WERI-Rb-1 (cell line): ENCODE measurements around the gene ZBTB43.

Experiments
- DNase-seq: peaks from one replicate; pipeline ENCODE4 v3.0.0-alpha.2; 2020
- H3K27ac ChIP-seq: fragments of 250-450 bp; sonication (Bioruptor Pico); 2 replicates; pipeline ENCODE4 v1.5.1; 2020; ENCODE audit warnings: mild to moderate bottlenecking, moderate library complexity
- H3K27me3 ChIP-seq: fragments of 250-450 bp; sonication (Bioruptor Pico); 2 replicates; pipeline ENCODE4 v1.5.1; 2021; ENCODE audit warnings: mild to moderate bottlenecking, low read depth, moderate library complexity; ENCODE audit not compliant: insufficient read depth, severe bottlenecking
- H3K36me3 ChIP-seq: fragments of 250-450 bp; sonication (Bioruptor Pico); 2 replicates; pipeline ENCODE4 v1.5.1; 2020; ENCODE audit warnings: mild to moderate bottlenecking, moderate library complexity
- H3K4me3 ChIP-seq: 2 replicates; pipeline ENCODE4 v1.5.1; 2011; ENCODE audit warnings: low read depth, mild to moderate bottlenecking, control low read depth, low read length
- H3K9me3 ChIP-seq: fragments of 250-450 bp; sonication (Bioruptor Pico); 2 replicates; pipeline ENCODE4 v1.5.1; 2021; ENCODE audit warnings: mild to moderate bottlenecking, moderate library complexity; ENCODE audit not compliant: severe bottlenecking
- TF ChIP-seq, protein P1 (sequence below): IDR thresholded peaks from 2 replicates; pipeline ENCODE4 v1.5.1; 2011; ENCODE audit warnings: low read depth, mild to moderate bottlenecking, control low read depth, inconsistent platforms, low read length

The ZBTB43 gene

DNA sequence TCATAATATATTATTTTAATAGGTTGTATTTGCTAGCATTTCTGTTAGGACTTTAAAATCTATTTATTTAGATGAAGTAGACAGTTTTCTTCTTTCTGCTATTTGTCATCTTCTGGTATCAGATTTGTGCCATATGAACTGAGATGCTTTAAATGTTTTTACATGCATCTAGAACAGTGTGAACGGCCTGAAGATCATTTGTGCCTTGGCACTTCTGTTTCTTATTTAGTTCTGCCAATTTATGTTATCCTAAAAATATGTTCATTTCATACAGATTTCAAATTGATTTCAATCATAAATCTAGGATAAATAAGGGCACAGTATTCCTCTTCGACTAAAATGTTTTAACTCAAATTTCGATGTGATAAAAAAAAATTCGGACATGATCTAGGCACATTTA, 71.7 kb downstream of the ZBTB43 start:
- H3K27me3 ChIP-seq, result no peaks in the 10 kb centered on the region
- TF ChIP-seq, protein P1, sequence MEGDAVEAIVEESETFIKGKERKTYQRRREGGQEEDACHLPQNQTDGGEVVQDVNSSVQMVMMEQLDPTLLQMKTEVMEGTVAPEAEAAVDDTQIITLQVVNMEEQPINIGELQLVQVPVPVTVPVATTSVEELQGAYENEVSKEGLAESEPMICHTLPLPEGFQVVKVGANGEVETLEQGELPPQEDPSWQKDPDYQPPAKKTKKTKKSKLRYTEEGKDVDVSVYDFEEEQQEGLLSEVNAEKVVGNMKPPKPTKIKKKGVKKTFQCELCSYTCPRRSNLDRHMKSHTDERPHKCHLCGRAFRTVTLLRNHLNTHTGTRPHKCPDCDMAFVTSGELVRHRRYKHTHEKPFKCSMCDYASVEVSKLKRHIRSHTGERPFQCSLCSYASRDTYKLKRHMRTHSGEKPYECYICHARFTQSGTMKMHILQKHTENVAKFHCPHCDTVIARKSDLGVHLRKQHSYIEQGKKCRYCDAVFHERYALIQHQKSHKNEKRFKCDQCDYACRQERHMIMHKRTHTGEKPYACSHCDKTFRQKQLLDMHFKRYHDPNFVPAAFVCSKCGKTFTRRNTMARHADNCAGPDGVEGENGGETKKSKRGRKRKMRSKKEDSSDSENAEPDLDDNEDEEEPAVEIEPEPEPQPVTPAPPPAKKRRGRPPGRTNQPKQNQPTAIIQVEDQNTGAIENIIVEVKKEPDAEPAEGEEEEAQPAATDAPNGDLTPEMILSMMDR, result no peak
- H3K36me3 ChIP-seq, result peaks cover 41% of the 10 kb centered on the region
- H3K9me3 ChIP-seq, result no peaks in the 10 kb centered on the region
- DNase-seq, result no peak
- H3K4me3 ChIP-seq, result no peak overlapping the region
- H3K27ac ChIP-seq, result no peak overlapping the region

DNA sequence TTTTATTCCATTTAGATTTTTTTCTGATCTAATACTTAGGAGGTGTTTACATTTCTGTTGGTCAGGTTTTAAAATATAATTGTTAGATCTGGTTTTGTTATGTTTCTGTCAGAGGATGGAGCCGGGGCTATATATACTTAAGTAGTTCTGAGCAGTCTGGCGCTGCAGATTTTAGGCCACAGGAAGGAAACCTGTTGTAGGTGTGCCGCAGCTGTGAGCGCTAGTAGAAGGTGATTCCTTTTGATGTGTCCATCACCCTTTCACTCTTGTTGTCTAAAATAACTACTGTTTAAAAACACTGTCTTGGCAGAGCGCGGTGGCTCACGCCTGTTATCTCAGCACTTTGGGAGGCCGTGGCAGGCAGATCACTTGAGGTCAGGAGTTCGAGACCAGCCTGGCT, 72.6 kb downstream of the ZBTB43 start:
- H3K27ac ChIP-seq, result no peak overlapping the region
- TF ChIP-seq, protein P1, result no peak

DNA sequence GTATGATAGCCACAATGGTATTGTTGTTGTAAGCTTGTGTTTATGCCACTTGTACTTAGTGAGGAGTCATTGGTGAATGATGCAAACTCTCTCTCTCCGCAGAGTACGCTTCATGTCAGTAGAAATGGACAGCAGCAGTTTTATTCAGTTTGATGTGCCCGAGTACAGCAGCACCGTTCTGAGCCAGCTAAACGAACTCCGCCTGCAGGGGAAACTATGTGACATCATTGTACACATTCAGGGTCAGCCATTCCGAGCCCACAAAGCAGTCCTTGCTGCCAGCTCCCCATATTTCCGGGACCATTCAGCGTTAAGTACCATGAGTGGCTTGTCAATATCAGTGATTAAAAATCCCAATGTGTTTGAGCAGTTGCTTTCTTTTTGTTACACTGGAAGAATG, 74.4 kb downstream of the ZBTB43 start:
- no peak overlapping the region for H3K4me3 ChIP-seq
- no peak overlapping the region for H3K27ac ChIP-seq
- H3K27me3 ChIP-seq, result no peaks in the 10 kb centered on the region
- no peak for DNase-seq
- no peaks in the 10 kb centered on the region for H3K9me3 ChIP-seq
- peaks cover 54% of the 10 kb centered on the region for H3K36me3 ChIP-seq
- TF ChIP-seq, protein P1, result no peak

More for the DNA sequence above, 72.6 kb downstream of the ZBTB43 start:
- Histone ChIP-seq H3K27me3 (no peaks in the 10 kb centered on the region), H3K36me3 (peaks cover 48% of the 10 kb centered on the region), H3K9me3 (no peaks in the 10 kb centered on the region), H3K4me3 (no peak overlapping the region)
- no peak for DNase-seq

DNA sequence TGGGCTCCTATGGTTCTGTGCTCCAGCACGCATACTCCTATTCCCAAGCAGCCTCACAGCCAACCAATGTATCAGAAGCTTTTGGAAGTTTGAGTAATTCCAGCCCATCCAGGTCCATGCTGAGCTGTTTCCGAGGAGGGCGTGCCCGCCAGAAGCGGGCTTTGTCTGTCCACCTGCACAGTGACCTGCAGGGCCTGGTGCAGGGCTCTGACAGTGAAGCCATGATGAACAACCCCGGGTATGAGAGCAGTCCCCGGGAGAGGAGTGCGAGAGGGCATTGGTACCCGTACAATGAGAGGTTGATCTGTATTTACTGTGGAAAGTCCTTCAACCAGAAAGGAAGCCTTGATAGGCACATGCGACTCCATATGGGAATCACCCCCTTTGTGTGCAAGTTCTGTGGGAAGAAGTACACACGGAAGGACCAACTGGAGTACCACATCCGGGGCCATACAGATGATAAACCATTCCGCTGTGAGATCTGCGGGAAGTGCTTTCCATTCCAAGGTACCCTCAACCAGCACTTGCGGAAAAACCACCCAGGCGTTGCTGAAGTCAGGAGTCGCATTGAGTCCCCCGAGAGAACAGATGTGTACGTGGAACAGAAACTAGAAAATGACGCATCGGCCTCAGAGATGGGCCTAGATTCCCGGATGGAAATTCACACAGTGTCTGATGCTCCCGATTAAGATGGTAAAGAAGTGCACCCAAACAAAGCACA, 75.5 kb downstream of the ZBTB43 start:
- TF ChIP-seq, protein P1, result no peak
- Histone ChIP-seq H3K36me3 (peaks cover 54% of the 10 kb centered on the region), H3K9me3 (no peaks in the 10 kb centered on the region), H3K27me3 (no peaks in the 10 kb centered on the region), H3K4me3 (no peak overlapping the region), H3K27ac (no peak overlapping the region)
- DNase-seq, result no peak

DNA sequence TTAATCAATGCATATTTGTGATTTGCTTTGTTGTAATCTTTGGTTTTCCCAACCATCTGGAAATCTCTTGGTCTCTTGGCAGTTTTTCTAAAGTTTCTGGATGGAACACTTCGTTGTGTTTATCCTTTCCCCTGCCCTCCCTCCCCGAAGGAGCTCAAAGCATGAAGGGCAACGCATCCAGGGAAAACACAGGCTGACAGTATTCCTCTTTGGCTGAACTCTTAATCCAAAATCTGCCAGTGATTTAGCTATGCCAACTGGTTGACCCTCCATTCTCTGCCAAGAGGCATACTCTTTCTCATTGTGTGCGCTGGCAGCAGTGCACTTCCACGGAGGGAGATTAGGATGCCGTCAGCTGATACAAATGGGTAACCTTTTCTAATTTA, 76.1 kb downstream of the ZBTB43 start:
- Histone ChIP-seq H3K27me3 (no peaks in the 10 kb centered on the region), H3K36me3 (peaks cover 54% of the 10 kb centered on the region), H3K27ac (no peak overlapping the region), H3K4me3 (no peak overlapping the region), H3K9me3 (no peaks in the 10 kb centered on the region)
- DNase-seq, result no peak
- TF ChIP-seq, protein P1, result no peak

DNA sequence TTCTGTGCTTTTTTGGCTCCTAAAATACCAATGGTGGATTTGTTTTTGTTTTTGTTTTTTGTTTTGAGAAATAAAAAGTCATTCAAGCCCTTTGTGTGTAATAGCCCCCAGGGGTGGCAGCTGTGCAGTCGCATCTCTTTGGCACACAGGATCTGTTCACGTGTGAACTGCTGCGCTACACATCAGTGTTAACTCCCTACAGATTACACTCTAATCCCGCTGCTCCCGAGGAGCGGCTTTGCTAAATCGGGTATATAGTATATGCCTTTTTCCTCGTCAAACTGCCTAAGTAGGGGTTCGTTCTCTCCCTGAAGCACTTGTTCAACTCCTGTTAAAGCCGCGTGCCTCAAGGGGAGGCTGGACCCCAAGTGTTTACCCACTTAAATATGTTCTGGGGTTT, 77.9 kb downstream of the ZBTB43 start:
- TF ChIP-seq, protein P1, result no peak
- peak; percentile 75 for DNase-seq
- no peak overlapping the region for H3K4me3 ChIP-seq
- no peaks in the 10 kb centered on the region for H3K9me3 ChIP-seq
- no peaks in the 10 kb centered on the region for H3K27me3 ChIP-seq
- H3K27ac ChIP-seq, result no peak overlapping the region
- peaks cover 42% of the 10 kb centered on the region for H3K36me3 ChIP-seq
